AG04450 (cell line): Measurements from ENCODE around the gene TIGIT. TPM values are rescaled to one million over a fixed set of nuclear protein-coding genes. Genes with fewer than 3 reads are reported as not detected.

Source experiments
- CTCF ChIA-PET: fragments of 300-600, 350-600 bp; formaldehyde crosslinking; extraction: SDS; loops from one replicate; lab custom pipeline; 2022; ENCODE audit warnings: antibody characterized with exemption, inconsistent platforms; lab: Charles Lee
- POLR2A ChIA-PET: fragments of 350-600 bp; formaldehyde crosslinking; extraction: SDS; loops from one replicate; lab custom pipeline; 2021; ENCODE audit warnings: antibody characterized with exemption, inconsistent platforms; lab: Yijun Ruan, JAX
- DNase-seq: peaks from one replicate; pipeline ENCODE4 v3.0.0-alpha.2; 2011; ENCODE audit warnings: low read depth, low spot score
- H3K27ac ChIP-seq: one replicate; pipeline ENCODE4 v1.5.1; 2012; ENCODE audit warnings: low read depth, low read length, control low read depth
- H3K27me3 ChIP-seq: one replicate; pipeline ENCODE4 v1.6.0; 2012; ENCODE audit warnings: low read length; ENCODE audit not compliant: control insufficient read depth, insufficient read depth
- H3K4me3 ChIP-seq: 2 replicates; pipeline ENCODE4 v1.5.1; 2011; ENCODE audit warnings: mild to moderate bottlenecking, low read depth, low read length, control low read depth
- H3K9me3 ChIP-seq: 2 replicates; pipeline ENCODE4 v1.5.1; 2012; ENCODE audit warnings: low read length; ENCODE audit not compliant: control insufficient read depth, insufficient read depth
- polyA plus RNA-seq: library from polyadenylated mRNA; depleted of rRNA; stranded (reverse); fragments of >200 nt; gene quantifications from 2 replicates; pipeline ENCODE4 v1.2.3, GENCODE V29; 2011
- TF ChIP-seq, protein P1 (sequence below): IDR thresholded peaks from 2 replicates; pipeline ENCODE4 v1.5.1; 2011; ENCODE audit warnings: low read depth, low read length, control low read depth, inconsistent platforms

The TIGIT gene
- polyA plus RNA-seq, 1 experiment = not detected

DNA sequence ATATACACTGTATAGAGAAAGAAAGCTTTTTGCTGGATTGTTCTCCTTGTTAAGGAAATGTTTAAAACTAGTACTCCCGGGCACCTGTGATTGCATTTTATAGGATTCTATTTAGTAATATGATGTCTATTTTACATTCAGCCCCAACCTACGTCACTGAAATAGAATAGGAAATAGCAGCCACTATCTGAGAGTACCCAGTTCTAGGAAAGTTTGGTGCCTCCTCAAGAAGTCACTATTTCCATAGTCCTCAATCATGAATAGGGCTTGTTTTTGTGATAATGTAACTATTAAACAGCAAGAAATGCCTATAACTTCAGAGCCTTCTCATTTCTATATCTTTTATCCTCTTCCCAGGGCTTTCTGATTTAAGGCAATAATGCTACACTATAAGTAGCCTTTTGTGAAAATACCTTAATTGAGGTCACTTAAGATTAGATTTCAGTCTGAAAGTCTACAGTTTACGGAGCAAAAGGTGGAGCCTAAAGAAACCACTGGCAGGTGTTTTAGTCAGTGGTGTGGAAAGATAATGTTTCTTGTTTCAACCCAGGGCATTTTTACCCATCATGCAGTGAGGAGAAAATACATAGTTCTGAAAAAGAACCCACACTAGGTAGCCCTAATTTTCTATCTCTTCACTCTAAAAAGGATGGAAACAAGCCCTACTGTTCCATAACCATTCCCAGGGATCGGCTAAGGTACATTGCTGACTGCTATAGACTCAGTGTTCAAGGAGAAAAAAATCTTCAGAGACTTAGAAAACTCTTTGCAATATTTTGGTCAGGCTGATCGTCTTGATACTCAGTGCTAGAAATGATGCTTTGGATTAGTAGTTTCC is 38.7 kb downstream of the TIGIT start:
- TF ChIP-seq, protein P1, sequence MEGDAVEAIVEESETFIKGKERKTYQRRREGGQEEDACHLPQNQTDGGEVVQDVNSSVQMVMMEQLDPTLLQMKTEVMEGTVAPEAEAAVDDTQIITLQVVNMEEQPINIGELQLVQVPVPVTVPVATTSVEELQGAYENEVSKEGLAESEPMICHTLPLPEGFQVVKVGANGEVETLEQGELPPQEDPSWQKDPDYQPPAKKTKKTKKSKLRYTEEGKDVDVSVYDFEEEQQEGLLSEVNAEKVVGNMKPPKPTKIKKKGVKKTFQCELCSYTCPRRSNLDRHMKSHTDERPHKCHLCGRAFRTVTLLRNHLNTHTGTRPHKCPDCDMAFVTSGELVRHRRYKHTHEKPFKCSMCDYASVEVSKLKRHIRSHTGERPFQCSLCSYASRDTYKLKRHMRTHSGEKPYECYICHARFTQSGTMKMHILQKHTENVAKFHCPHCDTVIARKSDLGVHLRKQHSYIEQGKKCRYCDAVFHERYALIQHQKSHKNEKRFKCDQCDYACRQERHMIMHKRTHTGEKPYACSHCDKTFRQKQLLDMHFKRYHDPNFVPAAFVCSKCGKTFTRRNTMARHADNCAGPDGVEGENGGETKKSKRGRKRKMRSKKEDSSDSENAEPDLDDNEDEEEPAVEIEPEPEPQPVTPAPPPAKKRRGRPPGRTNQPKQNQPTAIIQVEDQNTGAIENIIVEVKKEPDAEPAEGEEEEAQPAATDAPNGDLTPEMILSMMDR = no peak
- CTCF ChIA-PET = no interaction called here

DNA sequence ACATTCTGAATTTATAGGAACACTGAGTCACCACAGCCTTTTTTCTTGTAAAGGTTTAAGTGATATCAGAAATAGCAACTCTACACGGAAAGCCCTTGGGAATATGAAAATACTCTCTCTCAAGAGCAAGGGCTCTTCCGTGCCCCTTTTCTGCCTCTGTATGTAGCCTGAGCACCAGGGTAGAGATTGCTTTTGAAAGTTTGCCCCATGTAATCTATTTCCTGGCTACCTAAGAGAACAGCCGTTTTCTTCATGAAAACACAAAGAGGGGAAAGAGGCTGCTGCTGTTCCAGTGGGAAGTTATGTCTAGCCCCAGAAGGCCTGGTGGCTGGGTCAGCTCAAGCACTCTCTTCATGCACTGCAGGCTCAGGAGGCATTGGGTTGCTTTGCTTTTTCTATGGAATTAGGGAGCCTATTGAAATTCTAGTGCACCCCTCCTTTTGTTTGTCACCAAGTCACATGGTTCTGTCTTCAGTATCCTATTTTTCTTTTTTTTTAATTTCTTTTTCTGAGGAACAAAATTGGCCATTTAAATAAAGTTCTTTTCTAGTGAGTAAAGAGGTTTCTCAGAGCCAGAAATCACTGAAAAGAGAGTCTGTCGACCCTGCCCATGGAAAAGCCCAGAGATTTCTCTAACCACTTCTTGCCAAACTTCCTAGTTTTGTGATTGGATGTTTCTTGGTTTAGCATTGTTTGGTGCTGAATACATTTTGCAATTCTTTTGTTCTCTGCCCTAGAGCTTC is 39.5 kb downstream of the TIGIT start:
- H3K9me3 ChIP-seq = no peaks in the 10 kb centered on the region
- no peak for DNase-seq
- no peak overlapping the region for H3K27ac ChIP-seq
- no peak overlapping the region for H3K4me3 ChIP-seq
- CTCF ChIA-PET = no interaction called here
- TF ChIP-seq, protein P1 = no peak
- no peaks in the 10 kb centered on the region for H3K27me3 ChIP-seq
- POLR2A ChIA-PET = no interaction called here

More for the DNA sequence above, 38.7 kb downstream of the TIGIT start:
- H3K9me3 ChIP-seq = no peaks in the 10 kb centered on the region
- no peak for DNase-seq
- POLR2A ChIA-PET = no interaction called here
- H3K27me3 ChIP-seq = no peaks in the 10 kb centered on the region
- H3K4me3 ChIP-seq = no peak overlapping the region
- no peak overlapping the region for H3K27ac ChIP-seq

DNA sequence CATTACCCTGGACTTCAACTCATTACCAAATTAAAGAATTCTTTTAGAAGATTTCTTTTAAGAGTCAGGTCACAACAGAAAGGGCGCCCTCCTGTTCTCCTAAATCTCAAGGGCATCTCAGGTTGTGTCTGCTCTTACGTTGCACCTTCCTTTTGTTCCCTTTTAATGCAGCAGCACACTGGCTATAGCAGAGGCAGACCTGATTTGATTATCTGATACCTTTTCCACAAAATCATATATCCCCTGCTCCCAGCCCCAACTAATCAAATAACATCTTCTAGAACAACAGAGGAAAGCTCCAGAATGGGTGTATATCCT is 40.1 kb downstream of the TIGIT start:
- TF ChIP-seq, protein P1 = no peak
- Histone ChIP-seq H3K9me3 (no peaks in the 10 kb centered on the region), H3K4me3 (no peak overlapping the region), H3K27ac (no peak overlapping the region), H3K27me3 (no peaks in the 10 kb centered on the region)
- CTCF ChIA-PET = no interaction called here
- POLR2A ChIA-PET = no interaction called here
- no peak for DNase-seq

DNA sequence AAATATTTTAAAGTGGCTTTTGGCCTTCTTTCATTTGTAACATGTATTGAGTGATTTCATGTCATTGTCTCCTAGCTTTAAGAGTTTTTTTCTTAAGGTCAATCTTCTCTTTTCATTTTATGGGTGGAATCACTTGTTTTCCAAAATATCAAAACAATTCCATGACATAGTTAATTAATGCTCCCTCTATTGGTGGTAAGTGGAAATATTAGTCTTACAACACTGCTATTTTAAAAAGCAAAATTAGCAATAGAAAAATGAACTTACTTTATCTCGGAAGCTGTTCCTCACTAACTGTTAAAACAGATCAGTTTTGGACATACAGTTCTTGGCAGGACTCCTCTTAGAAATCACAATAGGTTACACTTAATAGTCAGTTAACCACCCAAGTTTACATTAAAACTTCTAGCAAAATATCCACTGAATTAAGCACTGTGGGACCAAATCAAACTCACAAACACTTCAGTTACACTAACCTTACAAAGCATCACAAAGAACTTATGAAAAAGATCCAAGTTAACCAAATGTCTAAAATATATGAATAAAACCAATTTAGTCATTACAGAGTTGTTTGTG is 42.4 kb downstream of the TIGIT start:
- TF ChIP-seq, protein P1 = peak; percentile 53
- Histone ChIP-seq H3K9me3 (no peaks in the 10 kb centered on the region), H3K4me3 (no peak overlapping the region), H3K27ac (no peak overlapping the region), H3K27me3 (no peaks in the 10 kb centered on the region)
- DNase-seq = no peak
- CTCF ChIA-PET = interaction anchor here (0.6 to 2.7 kb wide), 17 partner anchors 9 to 600 kb away, joined by 3 to 10 read pairs (median 3); no protein-coding TSS in a partner anchor
- POLR2A ChIA-PET = no interaction called here
